HG03064 (cell line): ENCODE data around the gene MEF2D.

Experiments used
- ATAC-seq: cut with Tn5 transposase; IDR thresholded peaks from one replicate; pipeline ENCODE4 v1.9.1; 2021; ENCODE audit warnings: low read depth; ENCODE audit not compliant: unreplicated experiment

The MEF2D gene

GRCh38 chr1:156471496-156472490 is 28.8 kb downstream of the MEF2D start:
- no peak for ATAC-seq

- ATAC-seq, result no peak
Measured at GRCh38 chr1:156470473-156470872, 30.1 kb downstream of the MEF2D start.

GRCh38 chr1:156468693-156469345 is 31.8 kb downstream of the MEF2D start:
- no peak for ATAC-seq

GRCh38 chr1:156467906-156468305 is 32.7 kb downstream of the MEF2D start:
- no peak for ATAC-seq

- ATAC-seq, result no peak
Measured at GRCh38 chr1:156467385-156467784, 33.2 kb downstream of the MEF2D start.

- no peak for ATAC-seq
Measured at GRCh38 chr1:156465747-156466365, 34.7 kb downstream of the MEF2D start.

- ATAC-seq, result no peak
Measured at GRCh38 chr1:156464825-156465452, 35.6 kb downstream of the MEF2D start.

GRCh38 chr1:156464335-156464734 is 36.2 kb downstream of the MEF2D start:
- no peak for ATAC-seq

- ATAC-seq, result no peak
Measured at GRCh38 chr1:156463874-156464273, 36.7 kb downstream of the MEF2D start.

- ATAC-seq, result no peak
Measured at GRCh38 chr1:156462954-156463795, 37.4 kb downstream of the MEF2D start.

- ATAC-seq, result no peak
Measured at GRCh38 chr1:156461781-156462647, 38.6 kb downstream of the MEF2D start.

- ATAC-seq, result no peak
Measured at GRCh38 chr1:156461109-156461508, 39.5 kb downstream of the MEF2D start.

- no peak for ATAC-seq
Measured at GRCh38 chr1:156460525-156460924, 40.0 kb downstream of the MEF2D start.

- ATAC-seq, result no peak
Measured at GRCh38 chr1:156458181-156458503, 42.4 kb downstream of the MEF2D start.

- peak; percentile 83 for ATAC-seq
Measured at GRCh38 chr1:156456625-156457465, 43.7 kb downstream of the MEF2D start.

GRCh38 chr1:156455362-156455761 is 45.2 kb downstream of the MEF2D start:
- ATAC-seq, result no peak

- ATAC-seq, result no peak
Measured at GRCh38 chr1:156452907-156453306, 47.7 kb downstream of the MEF2D start.

GRCh38 chr1:156451505-156452160 is 48.9 kb downstream of the MEF2D start:
- no peak for ATAC-seq
